ENCODE data around the gene SNX27. TPM values are rescaled to one million over a fixed set of nuclear protein-coding genes. Genes with fewer than 3 reads are reported as not detected.

Gene SNX27
- total and polyA plus RNA-seq, 2 experiments from 2014 or later: 40.6 to 59.7 TPM

GRCh38 chr1:151715726-151716404 is 104.0 kb downstream of the SNX27 start:
- H3K4me3 Mint-ChIP-seq: peak overlapping the region; percentile 72
- Histone ChIP-seq H4K20me1 (replicated peaks; ENCODE audit: insufficient read depth) (no peaks in the 10 kb centered on the region), H2AFZ (peak overlapping the region; percentile 87), H3K27ac (ENCODE audit: low read depth) (no peak overlapping the region), H3K4me3 (peak overlapping the region; percentile 64), H3K36me3 (ENCODE audit: insufficient read depth) (no peaks in the 10 kb centered on the region), H3K4me1 (ENCODE audit: insufficient read depth) (peaks cover 22% of the 10 kb centered on the region), H3K27me3 (ENCODE audit: insufficient read depth) (peaks cover 37% of the 10 kb centered on the region), H3K4me2 (peak overlapping the region; percentile 81), H3K79me2 (replicated peaks; ENCODE audit: insufficient read depth) (no peaks in the 10 kb centered on the region), H3F3A (replicated peaks; ENCODE audit: low read depth) (no peaks in the 10 kb centered on the region), H3K9me2 (ENCODE audit: insufficient read depth) (no peaks in the 10 kb centered on the region)
- no peak overlapping the region for H3K27ac Mint-ChIP-seq
- DNase-seq (ENCODE audit: low spot score): peak; percentile 89
- H3K36me3 Mint-ChIP-seq (ENCODE audit: low read depth): no peaks in the 10 kb centered on the region
- no peaks in the 10 kb centered on the region for H3K9me3 Mint-ChIP-seq
- peaks cover 23% of the 10 kb centered on the region for H3K27me3 Mint-ChIP-seq (ENCODE audit: insufficient read depth, low read depth, poor library complexity)
- ATAC-seq: peak; percentile 73
- TF ChIP-seq POLR2AphosphoS5 (IDR thresholded peaks at IDR 0.05; ENCODE audit: low read depth): no peak
- no peak for TF ChIP-seq EZH2phosphoT487 (IDR thresholded peaks at IDR 0.05; ENCODE audit: unreplicated experiment)
- TF ChIP-seq REST (IDR thresholded peaks at IDR 0.05; ENCODE audit: unreplicated experiment): peak; percentile 39
- TF ChIP-seq CTCF (conservative IDR thresholded peaks at IDR 0.05; ENCODE audit: low read depth in 2 of 2): peak; percentile 67 to 75
- peaks cover 35% of the 10 kb centered on the region for H3K4me1 Mint-ChIP-seq

GRCh38 chr1:151716405-151716762 is 104.5 kb downstream of the SNX27 start:
- H3K9me2 ChIP-seq (ENCODE audit: insufficient read depth): no peaks in the 10 kb centered on the region
- Mint-ChIP-seq H3K36me3 (ENCODE audit: low read depth) (no peaks in the 10 kb centered on the region), H3K4me1 (peaks cover 37% of the 10 kb centered on the region), H3K27ac (no peak overlapping the region), H3K9me3 (no peaks in the 10 kb centered on the region), H3K27me3 (ENCODE audit: insufficient read depth, low read depth, poor library complexity) (peaks cover 26% of the 10 kb centered on the region), H3K4me3 (peak overlapping the region; percentile 72)
- H3K4me1 ChIP-seq (ENCODE audit: insufficient read depth): peaks cover 24% of the 10 kb centered on the region
- H2AFZ ChIP-seq: peak overlapping the region; percentile 87
- peak overlapping the region; percentile 81 for H3K4me2 ChIP-seq
- no peaks in the 10 kb centered on the region for H3K36me3 ChIP-seq (ENCODE audit: insufficient read depth)
- H3K4me3 ChIP-seq: peak overlapping the region; percentile 64
- ATAC-seq: no peak
- DNase-seq (ENCODE audit: low spot score): no peak
- H3K27ac ChIP-seq (ENCODE audit: low read depth): no peak overlapping the region
- peaks cover 39% of the 10 kb centered on the region for H3K27me3 ChIP-seq (ENCODE audit: insufficient read depth)
- H3F3A ChIP-seq (replicated peaks; ENCODE audit: low read depth): no peaks in the 10 kb centered on the region
- no peaks in the 10 kb centered on the region for H4K20me1 ChIP-seq (replicated peaks; ENCODE audit: insufficient read depth)
- TF ChIP-seq CTCF (conservative IDR thresholded peaks at IDR 0.05; ENCODE audit: low read depth in 2 of 2) (peak in 1 of 2 experiments; percentile 5; a peak in 1 of 4 replicates), REST (IDR thresholded peaks at IDR 0.05; ENCODE audit: unreplicated experiment) (no peak)
- no peaks in the 10 kb centered on the region for H3K79me2 ChIP-seq (replicated peaks; ENCODE audit: insufficient read depth)
